NCI-H2227 (cell line): ENCODE results near the gene C9orf72.

Source experiments
- DNase-seq: peaks from one replicate; lab custom pipeline; 2025; ENCODE audit not compliant: unreplicated experiment; lab: John Stamatoyannopoulos, UW

The C9orf72 gene

DNA sequence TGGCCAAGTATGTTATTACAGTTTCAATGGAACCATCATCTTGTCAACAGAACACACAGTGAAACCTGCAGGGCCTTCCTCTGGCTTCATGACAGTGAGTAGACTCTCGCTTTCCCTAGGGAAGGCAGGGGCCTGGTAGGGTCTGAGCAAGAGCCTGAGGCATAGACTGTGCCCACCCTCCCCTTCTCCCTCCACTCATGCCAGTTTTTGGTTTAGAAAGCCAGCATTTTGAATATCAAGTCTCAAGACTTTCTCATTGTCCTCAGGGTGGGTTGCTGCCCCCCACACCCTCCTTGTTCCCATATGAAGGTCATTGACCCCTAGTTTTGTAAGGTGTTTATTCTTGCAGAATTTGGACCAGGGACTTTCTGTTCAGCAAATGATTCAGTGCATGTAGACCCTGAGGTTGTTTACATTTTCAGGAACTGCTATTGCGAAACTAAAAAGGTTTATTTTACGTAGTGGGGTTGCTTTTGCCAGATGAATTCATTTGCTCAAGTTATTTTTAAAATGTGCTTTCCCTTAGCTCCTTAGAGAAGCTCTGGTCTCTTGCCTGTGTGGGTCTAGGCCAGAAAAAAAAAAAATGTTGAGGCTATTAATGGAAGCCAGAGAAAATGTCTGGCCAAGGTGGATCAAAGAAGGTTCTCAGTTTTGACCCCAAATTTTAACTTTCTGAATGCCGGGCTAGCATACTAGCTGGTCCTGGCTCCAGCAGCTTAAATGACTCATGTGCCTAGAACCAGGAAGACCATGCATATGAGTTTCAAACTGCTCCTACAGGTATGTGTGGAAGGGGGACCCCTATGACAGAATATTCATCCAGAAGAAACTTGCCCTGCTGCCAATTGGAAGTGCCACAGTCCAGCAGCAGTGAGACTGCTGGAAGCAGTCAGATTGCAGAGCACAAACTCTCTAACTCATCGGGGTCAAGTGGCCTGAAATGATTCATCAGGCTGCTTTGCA lies 33.5 kb downstream of the C9orf72 start:
- DNase-seq: no peak

- no peak for DNase-seq
Observed at GRCh38 chr9:27538647-27539046, 34.6 kb downstream of the C9orf72 start.

DNA sequence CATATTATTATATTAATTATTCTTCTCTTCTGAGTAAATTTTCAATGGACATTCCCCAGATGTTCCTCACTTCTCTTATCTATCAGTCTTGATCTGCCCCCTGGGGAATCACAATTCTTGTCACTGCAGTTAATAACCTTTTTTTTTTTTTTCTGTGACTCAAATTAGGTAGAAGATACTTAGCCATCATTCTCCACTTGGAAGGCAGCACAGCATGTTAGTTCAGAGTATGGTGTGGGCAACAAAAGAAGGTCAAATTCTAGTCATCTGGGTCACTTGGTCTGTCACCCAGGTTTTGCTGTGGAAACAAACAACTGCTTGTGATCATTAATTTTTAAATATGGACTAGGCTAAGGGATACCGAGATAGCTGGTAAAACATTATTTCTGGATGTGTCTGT lies 35.5 kb downstream of the C9orf72 start:
- no peak for DNase-seq

GRCh38 chr9:27537027-27537435 lies 36.2 kb downstream of the C9orf72 start:
- DNase-seq: no peak

DNA sequence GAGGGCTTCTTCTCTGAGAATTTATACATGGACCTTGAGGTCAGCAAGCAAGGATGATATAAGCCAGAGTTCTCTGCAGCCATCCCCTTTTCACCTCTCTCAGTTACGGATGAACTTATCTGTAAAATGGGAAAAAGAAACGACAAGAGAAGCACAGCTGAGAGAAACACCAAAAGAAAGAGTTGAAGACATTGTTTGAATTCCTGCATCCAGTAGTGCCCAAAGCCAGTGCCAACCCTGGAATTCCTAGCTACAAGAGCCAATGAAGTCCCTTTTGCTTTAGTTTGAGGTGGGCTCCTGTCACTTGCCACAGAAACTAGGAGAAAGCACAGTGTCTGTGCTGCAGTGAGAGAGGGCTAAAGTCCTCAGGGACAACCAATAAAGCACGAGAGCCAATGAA lies 37.1 kb downstream of the C9orf72 start:
- no peak for DNase-seq

GRCh38 chr9:27535701-27536118 lies 37.6 kb downstream of the C9orf72 start:
- DNase-seq: no peak

- DNase-seq: no peak
Observed at GRCh38 chr9:27534658-27535209, 38.5 kb downstream of the C9orf72 start.

- no peak for DNase-seq
Observed at GRCh38 chr9:27534131-27534530, 39.1 kb downstream of the C9orf72 start.

DNA sequence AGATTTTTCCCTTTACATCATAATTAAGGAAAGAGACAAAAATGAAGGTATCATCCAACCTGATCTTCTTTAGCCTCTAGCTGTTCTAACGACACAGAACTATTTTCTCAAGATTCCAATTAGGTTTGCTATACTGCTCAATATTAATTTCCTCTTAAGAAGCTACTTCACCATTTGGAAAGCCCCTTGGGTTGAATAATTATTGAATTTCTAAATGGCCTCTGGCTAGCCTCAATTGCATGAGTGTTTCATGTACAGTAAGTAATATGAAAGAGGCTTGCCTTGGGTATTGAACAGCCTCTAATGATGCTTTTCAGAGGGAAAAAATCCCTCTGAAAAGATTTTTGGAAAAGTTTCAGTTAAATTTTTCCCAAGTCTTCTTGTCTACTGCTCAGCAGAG lies 40.0 kb downstream of the C9orf72 start:
- DNase-seq: no peak

GRCh38 chr9:27532046-27532445 lies 41.2 kb downstream of the C9orf72 start:
- no peak for DNase-seq

DNA sequence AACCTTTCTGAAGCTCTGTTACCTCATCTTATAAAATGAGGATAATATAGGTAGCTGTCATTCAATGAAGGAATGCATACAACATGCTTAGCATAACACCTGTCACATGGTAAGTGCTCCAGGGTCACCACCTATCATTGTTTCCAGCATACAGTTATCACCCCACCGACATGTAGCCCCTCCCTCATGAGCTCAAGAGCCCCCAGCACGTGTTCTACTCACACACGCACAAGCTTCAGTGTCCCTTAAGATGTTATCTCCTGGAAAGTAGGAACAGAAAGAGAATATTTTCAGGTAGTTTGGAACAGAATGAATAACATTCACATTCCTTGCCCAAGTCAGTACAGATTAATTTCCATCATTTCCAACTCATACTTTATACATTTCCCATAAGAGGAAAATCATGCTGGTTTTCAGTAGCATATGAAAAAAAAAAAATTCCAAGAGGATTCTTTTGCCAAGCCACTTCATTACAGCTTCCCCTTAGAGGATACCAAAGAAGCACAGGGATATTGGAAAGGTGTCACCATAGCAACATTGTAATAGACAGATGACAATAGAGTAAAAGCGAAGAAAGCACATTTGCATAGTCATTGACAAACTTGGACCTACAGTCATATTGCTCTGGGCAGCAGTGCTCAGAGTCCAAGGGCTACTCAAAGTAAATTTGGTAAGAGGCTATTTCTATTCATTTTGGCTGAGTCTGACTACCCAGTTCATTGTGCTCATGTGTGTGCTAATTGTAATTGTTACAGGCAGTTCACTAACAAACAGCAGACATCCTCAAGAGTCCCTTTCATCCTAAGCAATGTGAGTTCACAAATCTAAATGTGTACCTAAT lies 42.1 kb downstream of the C9orf72 start:
- no peak for DNase-seq

GRCh38 chr9:27529316-27530278 lies 43.7 kb downstream of the C9orf72 start, which contains the start of gene MOB3B:
TSS of gene MOB3B (minus strand) at chr9:27529814. CDS start at chr9:27455550, 74,264 bp downstream.
- peak; percentile 73 for DNase-seq

GRCh38 chr9:27528886-27529315 lies 44.4 kb downstream of the C9orf72 start:
- DNase-seq: peak; percentile 8

- peak; percentile 17 for DNase-seq
Observed at GRCh38 chr9:27528076-27528885, 45.0 kb downstream of the C9orf72 start.

DNA sequence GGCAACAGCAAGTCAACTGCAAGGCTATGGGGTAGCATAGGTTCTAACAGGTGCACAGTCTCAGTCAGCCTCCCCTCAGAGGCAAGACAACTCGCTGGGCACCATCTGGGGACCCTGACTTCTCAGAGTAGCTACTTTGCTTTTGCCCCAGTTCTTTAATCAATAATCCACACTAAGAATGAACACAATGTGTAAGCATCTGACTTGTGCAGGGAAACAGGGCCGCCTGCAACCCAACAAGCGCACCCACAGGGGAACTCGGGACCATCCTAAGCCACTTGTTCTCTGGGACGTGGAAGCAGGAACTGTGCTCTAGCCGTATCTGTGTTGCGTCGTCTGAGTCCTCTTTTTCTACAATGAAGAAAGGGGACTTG lies 45.6 kb downstream of the C9orf72 start:
- DNase-seq: no peak

- no peak for DNase-seq
Observed at GRCh38 chr9:27524236-27524635, 49.0 kb downstream of the C9orf72 start, which contains the start of gene IFNK. TSS of gene IFNK (plus strand) at chr9:27524290. CDS start at chr9:27524337, 47 bp downstream.

DNA sequence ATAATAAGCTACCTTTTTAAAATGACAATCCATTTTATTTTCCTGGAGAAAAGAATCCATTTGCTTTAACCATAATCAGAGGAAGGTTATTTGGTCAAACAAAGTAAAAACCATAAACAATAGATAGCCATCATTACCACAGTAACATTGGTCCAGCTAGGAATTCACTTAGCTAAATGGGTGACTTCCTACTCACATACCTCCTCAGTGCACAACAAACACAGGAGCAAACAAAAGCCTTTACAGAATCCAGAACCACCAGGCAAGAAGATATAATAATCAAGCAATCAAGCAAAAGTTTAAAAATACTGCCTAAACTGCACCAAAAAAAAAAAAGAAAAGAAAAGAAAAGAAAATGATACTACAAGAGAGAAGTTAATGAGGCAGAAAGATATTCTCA lies 50.1 kb downstream of the C9orf72 start:
- DNase-seq: no peak

- no peak for DNase-seq
Observed at GRCh38 chr9:27520986-27521385, 52.3 kb downstream of the C9orf72 start.
